Body of pancreas (tissue), 4 donors: Measurements from ENCODE around the gene SHISA7. TPM values are rescaled to one million over a fixed set of nuclear protein-coding genes. Genes with fewer than 3 reads are reported as not detected.
A peak's percentile ranks its signal among the peaks of the same experiment; 100 is the strongest.

ENCODE experiments used
- ATAC-seq: fragments of 150-250 bp; one replicate; pipeline ENCODE4 v1.9.1; 2016
- DNase-seq, 4 donors: peaks; one replicate each; pipeline ENCODE4 v3.0.0-alpha.2; 2019
- H3K27ac ChIP-seq, 4 donors: fragments of 200-600 bp; sonication (generic); 1 replicate in 3 of 4; 2 replicates in 1 of 4; pipeline versions ENCODE4 v1.5.1 to v1.6.1; 2016 to 2019; ENCODE audit warnings: mild to moderate bottlenecking in 1 of 4, mixed read lengths in 1 of 4, moderate library complexity in 1 of 4
- H3K27me3 ChIP-seq, 2 donors: fragments of 200-600 bp; sonication (generic); one replicate each; pipeline ENCODE4 v1.6.0; 2016; ENCODE audit warnings: mild to moderate bottlenecking in 1 of 2
- H3K36me3 ChIP-seq, 2 donors: fragments of 200-600 bp; sonication (generic); replicated peaks in 1 of 2; 2 replicates each; pipeline ENCODE4 v1.5.1; 2016; ENCODE audit warnings: low read depth in 2 of 2; ENCODE audit not compliant: insufficient read depth in 1 of 2
- H3K4me1 ChIP-seq: fragments of 200-600 bp; sonication (generic); one replicate; pipeline ENCODE4 v1.6.0; 2016
- H3K4me3 ChIP-seq, 2 donors: fragments of 200-600 bp; sonication (generic); 1 replicate in 1 of 2; 2 replicates in 1 of 2; pipeline ENCODE4 v1.5.1; 2016 to 2019
- H3K9me3 ChIP-seq, 3 donors: fragments of 200-600 bp; sonication (generic); 1 replicate in 2 of 3; 2 replicates in 1 of 3; pipeline ENCODE4 v1.5.1; 2016
- POLR2A ChIP-seq, 3 donors: fragments of 450-650 bp; IDR thresholded peaks; one replicate each; pipeline ENCODE4 v1.6.1; 2016; ENCODE audit warnings: antibody characterized with exemption in 3 of 3, mild to moderate bottlenecking in 2 of 3
- WGBS, 2 donors: methylation state at CpG; one replicate each; pipeline ENCODE4 v1.1.5; 2017; 5-methylcytosine and 5-hydroxymethylcytosine counted together
- intact Hi-C: fragments of 100-400 bp; cut with DNase I; formaldehyde crosslinking; loops from one replicate; pipeline ENCODE4 v1.15.1; 2023
- total RNA-seq, 2 donors: library from RNA; depleted of rRNA; stranded (reverse); fragments of >200 nt; gene quantifications; one replicate each; pipeline ENCODE4 v1.1.0, GENCODE V29; 2016
- TF ChIP-seq, protein P1 (sequence below), 7 experiments: fragments of 450-650 bp in 4 of 7; fragments of 200-600 bp in 3 of 7; sonication (generic) in 3 of 7; IDR thresholded peaks; one replicate each; pipeline ENCODE4 v1.5.1; 2016 to 2019; ENCODE audit warnings: antibody characterized with exemption in 7 of 7

The SHISA7 gene
- total RNA-seq, 2 donors from 2014 or later = not detected

DNA sequence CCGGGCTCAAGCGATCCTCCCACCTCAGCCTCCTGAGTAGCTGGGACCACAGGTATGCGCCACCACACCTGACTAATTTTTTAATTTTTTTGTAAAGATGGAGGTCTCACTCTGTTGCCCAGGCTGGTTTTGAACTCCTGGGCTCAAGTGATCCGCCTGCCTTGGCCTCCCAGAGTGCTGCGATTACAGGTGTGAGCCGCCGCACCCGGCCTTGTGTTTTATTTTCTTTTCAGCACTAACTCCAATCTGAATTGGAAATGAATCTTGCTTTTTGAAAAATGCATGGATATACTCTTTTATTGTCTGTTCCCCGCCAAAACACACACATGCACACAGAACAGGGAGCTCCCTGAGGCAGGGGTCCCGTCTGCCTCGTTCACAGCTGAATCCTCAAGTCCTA, 19.6 kb upstream of the SHISA7 start:
- DNase-seq = no peak
- intact Hi-C loops = no loop called here
- ATAC-seq = no peak
- WGBS, 2 donors = 76 to 79% methylated on average over 11 of the region's 11 CpGs
- H3K4me1 ChIP-seq = peaks cover 34% of the 10 kb centered on the region
- H3K36me3 ChIP-seq = no peaks in the 10 kb centered on the region
- TF ChIP-seq, protein P1, sequence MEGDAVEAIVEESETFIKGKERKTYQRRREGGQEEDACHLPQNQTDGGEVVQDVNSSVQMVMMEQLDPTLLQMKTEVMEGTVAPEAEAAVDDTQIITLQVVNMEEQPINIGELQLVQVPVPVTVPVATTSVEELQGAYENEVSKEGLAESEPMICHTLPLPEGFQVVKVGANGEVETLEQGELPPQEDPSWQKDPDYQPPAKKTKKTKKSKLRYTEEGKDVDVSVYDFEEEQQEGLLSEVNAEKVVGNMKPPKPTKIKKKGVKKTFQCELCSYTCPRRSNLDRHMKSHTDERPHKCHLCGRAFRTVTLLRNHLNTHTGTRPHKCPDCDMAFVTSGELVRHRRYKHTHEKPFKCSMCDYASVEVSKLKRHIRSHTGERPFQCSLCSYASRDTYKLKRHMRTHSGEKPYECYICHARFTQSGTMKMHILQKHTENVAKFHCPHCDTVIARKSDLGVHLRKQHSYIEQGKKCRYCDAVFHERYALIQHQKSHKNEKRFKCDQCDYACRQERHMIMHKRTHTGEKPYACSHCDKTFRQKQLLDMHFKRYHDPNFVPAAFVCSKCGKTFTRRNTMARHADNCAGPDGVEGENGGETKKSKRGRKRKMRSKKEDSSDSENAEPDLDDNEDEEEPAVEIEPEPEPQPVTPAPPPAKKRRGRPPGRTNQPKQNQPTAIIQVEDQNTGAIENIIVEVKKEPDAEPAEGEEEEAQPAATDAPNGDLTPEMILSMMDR (IDR thresholded peaks at IDR 0.05) = no peak
- no peak for TF ChIP-seq POLR2A (IDR thresholded peaks at IDR 0.05)
- H3K27ac ChIP-seq = no peak overlapping the region
- H3K4me3 ChIP-seq = no peak overlapping the region
- no peaks in the 10 kb centered on the region for H3K27me3 ChIP-seq
- no peaks in the 10 kb centered on the region for H3K9me3 ChIP-seq

DNA sequence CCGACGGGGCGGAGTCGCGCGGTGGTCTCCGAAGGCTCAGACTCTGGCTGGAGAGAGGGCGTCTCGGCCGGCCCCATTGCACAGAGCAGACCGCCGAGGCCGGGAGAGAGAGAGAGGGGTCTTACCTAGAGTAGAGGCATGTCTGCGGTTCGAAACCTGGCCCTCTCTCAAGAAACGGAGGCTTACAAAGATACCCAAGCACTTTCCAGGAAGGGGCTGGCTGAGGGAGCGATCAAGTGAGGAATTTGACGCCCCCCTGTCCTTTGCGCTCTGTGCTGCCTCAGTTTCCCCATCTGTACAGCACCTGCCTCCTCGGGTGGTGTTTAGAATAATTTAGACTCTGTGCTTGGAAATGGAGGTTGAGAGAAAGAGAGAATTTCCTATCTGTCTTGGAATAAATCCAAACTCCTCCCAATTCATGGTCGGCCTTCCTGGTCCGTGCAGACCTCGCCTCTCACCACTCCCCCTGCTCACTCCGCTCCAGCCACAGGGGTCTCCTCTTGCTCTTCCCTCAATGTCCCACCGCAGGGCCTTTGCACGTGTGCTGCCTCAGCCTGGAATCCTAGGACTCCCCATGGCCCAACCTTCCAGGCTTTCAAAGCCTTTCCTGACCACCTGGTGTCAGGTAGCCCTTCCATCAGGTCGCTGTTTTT, 19.0 kb upstream of the SHISA7 start:
- peak in 1 of 4 donors; percentile 39 for DNase-seq
- 11 to 13% methylated on average over 21 to 27 of the region's 27 CpGs for WGBS, 2 donors

DNA sequence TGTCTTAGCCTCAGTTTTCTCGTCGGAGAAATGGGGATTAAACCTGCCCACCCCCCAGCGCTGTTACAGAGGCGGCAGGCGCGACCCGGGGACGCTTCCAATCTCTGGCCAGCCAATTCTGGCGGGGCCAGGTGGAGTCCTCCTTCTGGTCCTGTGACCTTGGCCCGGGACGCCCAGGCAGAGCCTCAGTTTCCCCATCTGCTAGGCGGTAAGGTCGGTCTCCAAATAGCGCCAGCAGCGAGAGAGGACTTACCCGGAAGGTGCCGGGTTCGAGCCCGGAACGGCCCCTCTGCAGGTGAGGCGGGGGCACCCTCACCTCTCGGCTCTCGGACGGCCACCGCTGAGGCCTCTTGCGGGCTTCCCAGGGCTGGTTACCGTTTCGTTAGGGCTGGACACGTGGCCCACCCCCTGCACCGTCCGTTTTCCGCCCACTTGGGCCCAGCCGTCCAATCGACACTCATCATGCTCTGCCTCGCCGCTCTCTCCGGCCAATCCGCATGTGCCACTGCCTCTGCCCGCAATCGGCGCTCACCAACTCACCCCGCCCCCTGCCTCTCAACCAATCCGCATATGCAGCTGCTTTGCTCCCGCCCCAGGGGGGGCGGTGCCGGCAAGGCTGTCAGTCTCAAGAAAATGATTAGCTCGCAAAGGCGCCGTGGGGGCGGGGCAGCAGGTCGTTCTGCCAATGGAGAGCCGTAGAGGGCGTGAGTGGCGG, 18.3 kb upstream of the SHISA7 start, which contains the start of gene ISOC2:
TSS of gene ISOC2 (minus strand) at position 384 of the 715 bp plus-strand sequence. CDS start 5,156 bp downstream, outside the sequence.
- H3K4me3 ChIP-seq = peak within 1 kb of the TSS; percentile 37 to 75
- H3K36me3 ChIP-seq = no peaks in the 10 kb centered on the region
- WGBS, 2 donors = 0% methylated on average over 21 to 54 of the region's 54 CpGs
- H3K27me3 ChIP-seq = no peaks in the 10 kb centered on the region
- TF ChIP-seq, protein P1 (IDR thresholded peaks at IDR 0.05) = no peak
- TF ChIP-seq POLR2A (IDR thresholded peaks at IDR 0.05) = peak; percentile 52 to 82 (median 82)
- H3K4me1 ChIP-seq = peaks cover 29% of the 10 kb centered on the region
- peak within 1 kb of the TSS; percentile 88 to 97 (median 92) for H3K27ac ChIP-seq
- intact Hi-C loops = no loop called here
- peak; percentile 98 for ATAC-seq
- H3K9me3 ChIP-seq = no peaks in the 10 kb centered on the region
- DNase-seq = peak; percentile 100

More for the DNA sequence above, 19.0 kb upstream of the SHISA7 start:
- peak overlapping the region in 1 of 2 donors; percentile 14 for H3K4me3 ChIP-seq
- no peaks in the 10 kb centered on the region for H3K9me3 ChIP-seq
- intact Hi-C loops = no loop called here
- ATAC-seq = no peak
- TF ChIP-seq POLR2A (IDR thresholded peaks at IDR 0.05) = peak in 2 of 3 donors; percentile 56 to 60
- TF ChIP-seq, protein P1 (IDR thresholded peaks at IDR 0.05) = no peak
- peaks cover 29% of the 10 kb centered on the region for H3K4me1 ChIP-seq
- no peaks in the 10 kb centered on the region for H3K27me3 ChIP-seq
- peak overlapping the region; percentile 44 to 97 (median 84) for H3K27ac ChIP-seq
- no peaks in the 10 kb centered on the region for H3K36me3 ChIP-seq

DNA sequence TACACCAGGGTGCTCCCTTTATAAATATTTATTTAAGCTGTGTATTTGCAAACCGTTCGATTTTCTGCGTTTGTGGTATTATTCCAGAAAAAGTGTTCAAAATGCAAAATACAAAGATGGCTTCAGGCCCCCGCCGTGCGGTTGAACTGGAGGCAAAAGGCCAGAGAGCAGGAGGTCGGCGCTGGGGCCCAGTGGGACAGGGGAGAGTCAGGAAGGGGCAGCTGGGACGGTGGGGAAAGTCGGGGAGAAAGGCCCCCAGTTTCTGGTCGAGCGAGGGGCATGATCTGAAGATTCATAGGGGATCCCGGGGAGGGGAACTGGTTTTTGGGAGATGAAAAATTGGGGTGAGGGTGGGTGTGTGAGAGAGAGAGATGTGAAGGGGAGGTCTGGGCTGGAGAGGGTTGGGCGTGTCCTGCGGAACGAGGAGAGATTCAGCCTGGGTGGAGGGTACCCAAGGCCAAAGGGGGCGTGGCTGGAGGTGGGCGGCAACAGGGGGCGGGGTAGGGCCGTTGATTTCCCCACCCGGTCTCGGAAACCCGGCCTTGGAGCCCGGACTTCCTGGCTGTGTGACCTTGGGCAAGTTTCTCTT, 17.7 kb upstream of the SHISA7 start:
- TF ChIP-seq, protein P1 (IDR thresholded peaks at IDR 0.05) = no peak
- no peak for TF ChIP-seq POLR2A (IDR thresholded peaks at IDR 0.05)
- peak; percentile 78 to 87 (median 83) for DNase-seq
- peaks cover 29% of the 10 kb centered on the region for H3K4me1 ChIP-seq
- ATAC-seq = peak; percentile 34
- peak overlapping the region; percentile 88 to 97 (median 92) for H3K27ac ChIP-seq
- intact Hi-C loops = no loop called here
- H3K9me3 ChIP-seq = no peaks in the 10 kb centered on the region
- WGBS, 2 donors = 5% methylated on average over 16 to 24 of the region's 24 CpGs
- H3K27me3 ChIP-seq = no peaks in the 10 kb centered on the region
- H3K36me3 ChIP-seq = no peaks in the 10 kb centered on the region
- H3K4me3 ChIP-seq = peak overlapping the region; percentile 37 to 75
